Amniotic stem cell (primary cell): ENCODE measurements around the gene ERICH4.
"Not testable (repeated sequence)": the region's sequence is repeated elsewhere in the genome, so short reads cannot be mapped to it uniquely, and the experiment has no call there.

Source experiments
- DNase-seq: peaks from one replicate; lab custom pipeline; 2025; lab: John Stamatoyannopoulos, UW

ERICH4 gene, protein sequence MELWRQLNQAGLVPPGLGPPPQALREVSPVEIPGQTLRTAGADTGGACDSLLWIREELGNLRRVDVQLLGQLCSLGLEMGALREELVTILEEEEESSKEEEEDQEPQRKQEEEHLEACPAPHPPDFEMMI

DNA sequence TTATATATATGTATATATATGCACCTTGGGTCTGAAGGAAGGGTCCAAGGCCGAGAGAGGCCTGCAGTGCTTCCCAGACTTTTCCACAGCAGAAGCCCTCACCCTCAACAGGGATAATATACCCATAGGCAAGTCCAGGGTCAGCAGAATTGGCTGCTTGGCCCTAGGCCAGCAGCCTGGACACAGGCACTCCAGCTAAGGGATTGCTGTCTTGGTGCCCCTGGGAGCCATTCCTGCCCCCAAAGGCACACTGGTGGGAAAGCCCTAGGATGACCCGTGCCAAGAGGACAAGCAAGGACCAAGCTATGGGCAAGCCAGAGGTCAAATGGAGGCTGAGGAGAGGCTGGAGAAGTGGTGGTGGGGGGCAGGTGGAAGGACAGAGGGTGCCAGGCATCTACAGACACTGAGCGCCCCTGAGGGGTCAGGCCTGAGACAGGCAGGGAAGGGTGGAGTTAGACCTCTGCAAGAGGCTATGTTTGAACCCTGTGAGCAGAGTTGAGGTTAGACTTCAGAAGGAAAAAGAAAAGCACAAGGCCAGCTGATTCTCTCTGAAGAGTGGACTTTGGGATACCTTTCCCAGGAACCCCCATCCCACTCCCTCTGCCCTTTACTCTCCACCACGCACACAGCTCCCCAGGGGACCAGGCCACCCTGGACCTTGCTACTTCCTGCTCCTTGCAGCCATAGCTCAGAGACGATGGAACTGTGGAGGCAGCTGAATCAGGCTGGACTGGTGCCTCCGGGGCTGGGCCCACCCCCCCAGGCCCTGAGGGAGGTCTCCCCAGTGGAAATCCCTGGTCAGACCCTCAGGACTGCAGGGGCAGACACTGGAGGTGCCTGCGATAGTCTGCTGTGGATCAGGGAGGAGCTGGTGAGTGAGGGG is at the start of gene ERICH4:
TSS of gene ERICH4 (plus strand) at position 684 of the 883 bp plus-strand sequence. CDS start at position 698, 14 bp downstream.
- DNase-seq: no peak

DNA sequence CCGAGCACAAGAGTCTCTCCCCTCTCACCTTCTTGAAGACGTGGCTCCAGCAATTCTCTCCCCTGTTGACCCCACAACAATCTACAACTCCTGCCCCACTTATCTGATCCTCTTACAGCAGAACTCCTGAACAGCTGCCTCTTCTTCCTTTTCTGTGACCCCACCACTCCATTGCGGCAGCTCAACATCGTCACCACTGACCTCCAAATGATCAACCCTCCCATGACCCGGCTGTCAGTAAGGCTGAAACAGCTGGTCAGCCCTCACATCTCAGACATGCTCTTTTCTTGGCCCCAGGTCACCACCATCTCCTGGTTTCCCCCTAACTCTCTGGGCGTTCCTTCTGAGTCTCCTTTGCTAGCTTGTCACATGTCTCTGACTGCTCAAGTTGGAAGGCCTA is 47.6 kb upstream of the ERICH4 start:
- DNase-seq: no peak

DNA sequence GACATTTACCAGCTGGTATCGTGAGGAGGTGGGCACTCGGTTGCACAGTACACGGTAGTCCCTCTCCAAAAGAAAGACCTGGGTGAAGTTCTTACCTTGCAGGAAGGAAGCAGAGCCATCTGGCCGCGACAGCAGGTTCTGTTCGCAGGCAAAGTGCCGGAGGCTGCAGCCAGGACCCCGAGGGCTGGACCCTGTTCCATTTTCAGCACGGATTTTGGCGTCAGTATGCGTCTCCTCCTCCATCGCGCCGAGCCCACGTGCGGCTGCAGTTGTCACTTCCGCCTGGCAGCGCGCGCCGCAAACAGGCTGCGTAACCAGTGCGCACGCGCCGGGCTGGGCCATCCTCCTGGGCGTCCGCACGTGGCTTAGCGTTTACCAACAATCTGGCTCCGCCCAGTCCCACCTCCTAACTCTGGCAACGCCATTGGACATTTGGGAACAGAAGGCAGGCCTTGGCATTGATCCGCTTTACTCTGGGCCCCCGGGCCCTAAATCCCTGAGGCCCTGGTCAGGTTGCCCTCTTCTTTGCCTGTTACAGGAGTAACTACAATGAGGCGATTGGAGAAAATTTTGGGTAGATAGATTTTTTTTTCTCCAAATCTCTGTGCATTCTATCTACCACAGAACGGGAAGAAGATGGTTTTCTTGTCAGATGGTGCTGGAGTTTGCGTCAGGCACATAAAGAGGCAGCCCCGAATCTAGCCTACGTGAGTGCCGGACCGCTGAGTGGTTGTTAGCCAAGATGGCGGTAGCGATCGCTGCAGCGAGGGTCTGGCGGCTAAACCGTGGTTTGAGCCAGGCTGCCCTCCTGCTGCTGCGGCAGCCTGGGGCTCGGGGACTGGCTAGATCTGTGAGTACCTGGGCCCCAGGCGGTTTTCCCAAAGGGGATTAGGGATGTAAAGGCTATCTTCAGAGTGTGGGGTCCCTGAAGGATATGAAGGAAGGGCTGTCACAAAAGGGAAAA is 45.6 kb upstream of the ERICH4 start, which contains the start of the genes BCKDHA and EXOSC5:
TSS of gene BCKDHA (plus strand) at position 733 of the 964 bp plus-strand sequence. CDS start at position 743, 10 bp downstream.
TSS of gene EXOSC5 (minus strand) at position 274 of the 964 bp plus-strand sequence. CDS start at position 243, 31 bp downstream.
- DNase-seq: peak; percentile 99

DNA sequence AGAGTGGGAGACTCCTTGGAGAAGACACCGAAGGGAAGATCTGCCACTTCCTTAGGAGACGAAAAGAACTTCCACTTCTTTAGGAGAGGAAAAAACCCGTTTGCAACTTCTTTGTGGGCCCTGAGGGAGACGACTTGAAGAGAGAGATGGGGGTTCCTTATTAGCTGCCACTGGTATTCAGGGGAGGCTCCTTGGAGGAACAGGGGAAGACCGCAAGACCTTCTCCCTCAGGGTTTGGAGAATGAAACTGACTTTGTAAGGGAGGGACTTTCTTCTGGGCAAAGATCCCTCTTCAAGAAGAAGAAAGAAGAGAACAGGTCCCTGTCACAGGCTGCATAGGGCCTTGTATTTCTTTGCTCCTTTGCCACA is 44.9 kb upstream of the ERICH4 start:
- DNase-seq: no peak

DNA sequence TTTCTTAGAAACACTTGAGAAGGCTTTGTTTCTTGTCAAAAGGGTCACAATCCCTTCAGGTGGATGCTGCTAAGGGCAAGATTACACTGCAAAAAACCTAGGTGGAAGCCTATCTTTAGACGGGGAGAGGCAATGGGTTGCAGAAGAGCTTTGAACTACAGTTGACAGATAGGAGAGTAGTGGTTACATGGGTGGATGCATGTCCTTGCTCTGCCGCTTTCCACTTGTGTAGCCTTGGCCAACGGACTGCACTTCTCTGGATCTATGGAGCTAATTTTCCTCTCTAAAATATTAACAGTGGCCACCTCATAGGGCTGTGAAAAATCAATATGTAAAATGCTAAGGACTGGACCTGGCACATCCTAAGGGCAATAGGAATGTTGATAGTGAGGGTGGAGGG is 44.4 kb upstream of the ERICH4 start:
- no peak for DNase-seq

DNA sequence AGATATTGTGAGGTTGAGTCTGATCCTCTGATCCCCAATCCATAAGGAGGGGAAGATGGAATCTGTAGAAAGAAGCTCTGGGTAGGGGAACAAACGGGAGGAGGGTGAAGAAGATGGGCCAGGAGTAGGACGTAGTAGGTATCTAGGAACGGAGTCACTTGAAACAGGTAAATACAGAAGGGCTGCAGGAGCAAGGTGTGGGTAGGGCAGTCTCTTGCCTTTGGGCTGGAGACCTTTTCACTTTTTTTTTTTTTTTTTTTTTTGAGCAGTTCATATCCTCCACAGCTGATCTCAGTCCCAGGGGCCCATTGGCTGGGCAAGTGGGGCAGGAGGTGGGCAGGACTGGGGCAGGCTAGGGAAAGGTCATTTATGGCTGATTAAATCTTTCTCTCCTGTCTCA is 43.9 kb upstream of the ERICH4 start:
- DNase-seq: no peak

DNA sequence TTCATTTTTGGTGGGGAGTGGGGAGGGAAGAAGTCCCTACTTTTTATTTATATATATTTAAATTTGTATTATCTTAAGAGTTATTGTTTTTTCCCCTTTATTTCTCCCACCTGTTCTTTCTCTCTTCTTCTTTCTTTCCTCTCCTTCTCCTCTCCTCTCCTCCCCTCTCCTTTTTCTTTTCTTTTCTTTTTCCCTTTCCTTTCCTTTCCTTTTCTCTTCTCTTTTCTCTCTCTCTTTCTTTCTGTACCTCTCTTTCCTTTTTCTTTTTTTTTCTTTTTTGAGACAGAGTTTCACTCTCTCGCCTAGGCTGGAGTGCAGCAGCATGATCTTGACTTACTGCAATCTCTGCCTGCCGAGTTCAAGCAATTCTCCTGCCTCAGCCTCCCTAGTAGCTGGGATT is 43.4 kb upstream of the ERICH4 start:
- no peak for DNase-seq

DNA sequence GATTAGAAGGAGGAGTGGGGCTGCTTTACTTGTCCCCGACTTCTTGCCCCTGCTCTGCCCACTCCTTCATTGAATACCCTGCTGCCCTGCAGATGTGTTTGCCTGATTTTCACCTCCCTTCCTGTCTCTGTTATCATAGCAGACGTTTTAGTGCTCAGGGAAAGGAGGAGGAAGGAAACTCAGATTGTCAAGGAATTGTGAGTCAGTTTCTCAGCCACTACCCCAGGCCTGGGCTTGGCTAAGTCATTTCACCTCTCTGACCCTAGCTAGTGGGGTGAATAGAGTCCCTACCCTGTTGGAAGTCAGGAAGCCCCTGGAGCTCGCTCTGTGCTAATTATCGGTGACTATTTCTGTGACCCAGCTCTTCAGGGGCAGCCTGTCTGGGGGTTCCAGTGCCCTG is 41.5 kb upstream of the ERICH4 start:
- DNase-seq: no peak

DNA sequence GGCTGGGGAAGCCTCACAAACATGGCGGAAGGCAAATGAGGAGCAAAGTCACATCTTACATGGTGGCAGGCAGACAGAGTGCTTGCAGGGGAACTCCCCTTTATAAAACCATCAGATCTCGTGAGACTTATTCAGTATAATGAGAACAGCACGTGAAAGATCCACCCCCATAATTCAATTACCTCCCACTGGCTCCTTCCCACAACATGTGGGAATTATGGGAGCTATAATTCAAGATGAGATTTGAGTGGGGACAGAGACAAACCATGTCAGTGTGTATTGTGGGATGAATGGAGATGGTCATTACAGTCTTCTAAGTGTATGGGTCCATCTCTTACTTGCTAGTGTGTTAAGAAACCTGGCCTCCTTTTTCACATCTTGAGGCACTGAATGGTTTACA is 40.9 kb upstream of the ERICH4 start:
- no peak for DNase-seq

DNA sequence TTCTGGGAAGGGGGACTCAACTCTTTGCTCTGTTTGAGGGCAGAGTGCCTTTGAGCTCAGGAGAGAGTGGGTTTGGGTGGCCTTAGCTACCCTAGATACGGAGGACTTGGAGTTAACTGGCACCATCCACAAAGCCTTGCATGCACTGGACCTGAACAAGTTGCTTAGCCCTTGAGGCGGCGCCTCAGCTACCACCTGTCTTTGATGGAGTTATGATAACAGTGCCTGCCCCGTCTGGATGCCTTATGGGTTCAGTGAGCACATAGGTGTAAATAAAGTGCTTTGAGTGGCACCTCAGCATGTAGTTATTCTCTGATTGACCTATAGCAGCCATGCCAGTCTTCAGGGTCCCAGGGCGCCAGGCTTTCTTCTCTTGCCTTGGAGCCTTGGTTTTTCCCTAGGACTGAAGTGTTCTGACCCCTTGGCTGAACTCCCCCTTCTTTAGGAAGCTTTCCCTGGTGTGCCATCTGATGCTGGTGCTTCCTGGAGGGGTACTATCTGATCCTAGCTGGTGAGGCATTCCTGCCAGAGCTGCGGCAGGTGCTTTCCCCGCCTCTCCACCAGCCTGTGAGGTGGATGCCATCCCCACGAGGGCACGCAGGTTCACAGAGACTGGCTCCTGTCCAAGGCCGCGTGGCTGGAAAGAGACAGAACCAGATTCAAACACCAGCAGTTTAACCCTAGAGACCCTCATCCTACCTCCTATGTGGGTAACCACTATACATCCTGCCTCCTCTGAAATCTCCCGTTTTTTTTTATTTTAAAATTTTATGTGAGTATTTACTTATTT is 39.6 kb upstream of the ERICH4 start:
- DNase-seq: no peak

DNA sequence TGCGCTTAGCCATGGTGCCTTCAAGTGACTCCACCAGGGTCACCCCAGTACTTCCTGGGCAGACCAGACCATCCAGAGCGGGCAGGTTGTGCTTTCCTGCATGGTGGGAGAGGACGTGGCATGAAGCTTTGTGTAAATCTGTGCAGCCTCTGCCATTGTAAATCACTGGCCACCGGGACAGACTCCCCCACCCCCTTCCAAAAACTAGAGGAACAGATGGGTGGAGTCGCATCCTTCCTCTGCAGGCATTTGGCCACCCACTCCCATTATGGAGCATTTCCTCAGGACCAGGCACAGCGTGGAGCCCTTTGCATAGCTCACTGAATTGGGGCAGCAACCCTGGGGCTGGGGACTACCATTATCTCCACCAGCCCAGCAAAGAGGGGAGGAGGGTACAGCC is 37.2 kb upstream of the ERICH4 start:
- DNase-seq: no peak

DNA sequence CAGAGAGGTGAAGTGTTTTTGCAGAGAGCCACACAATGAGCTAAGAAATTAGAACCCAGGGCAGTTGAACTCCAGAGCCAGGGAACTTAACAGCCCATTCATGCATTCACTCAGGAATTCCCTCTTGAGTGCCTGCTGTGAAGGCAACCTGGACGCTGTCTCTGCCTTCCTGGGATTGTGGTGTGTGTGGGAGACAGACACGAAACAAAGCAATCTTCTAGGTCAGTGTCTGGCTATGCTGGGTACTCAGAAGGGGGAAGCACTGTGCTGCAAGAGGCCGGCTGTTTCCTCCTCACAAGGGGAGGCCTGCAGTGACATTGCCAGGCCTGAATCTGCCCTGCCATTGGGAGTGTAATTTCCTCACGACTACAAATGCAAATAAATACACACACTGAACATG is 35.7 kb upstream of the ERICH4 start:
- DNase-seq: no peak

DNA sequence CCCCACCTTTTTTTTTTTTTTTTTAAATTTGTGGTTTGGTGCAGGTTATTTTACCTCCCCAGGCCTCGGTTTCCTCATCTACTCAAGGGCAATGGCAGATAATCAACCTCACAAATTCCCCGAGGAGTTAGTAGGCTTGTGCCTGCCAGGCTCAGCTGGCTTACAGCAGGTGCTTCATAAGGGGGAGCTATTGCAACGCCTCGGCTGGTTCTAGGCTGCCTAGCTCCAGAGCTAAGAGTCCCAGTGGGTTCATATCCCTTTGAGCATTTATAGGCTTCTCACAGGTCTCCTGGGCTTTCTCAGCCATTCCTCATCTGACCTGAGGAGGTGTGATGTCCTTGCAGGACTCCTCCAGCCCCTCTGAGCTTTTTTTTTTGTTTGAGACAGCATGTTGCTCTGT is 34.7 kb upstream of the ERICH4 start:
- DNase-seq: no peak

DNA sequence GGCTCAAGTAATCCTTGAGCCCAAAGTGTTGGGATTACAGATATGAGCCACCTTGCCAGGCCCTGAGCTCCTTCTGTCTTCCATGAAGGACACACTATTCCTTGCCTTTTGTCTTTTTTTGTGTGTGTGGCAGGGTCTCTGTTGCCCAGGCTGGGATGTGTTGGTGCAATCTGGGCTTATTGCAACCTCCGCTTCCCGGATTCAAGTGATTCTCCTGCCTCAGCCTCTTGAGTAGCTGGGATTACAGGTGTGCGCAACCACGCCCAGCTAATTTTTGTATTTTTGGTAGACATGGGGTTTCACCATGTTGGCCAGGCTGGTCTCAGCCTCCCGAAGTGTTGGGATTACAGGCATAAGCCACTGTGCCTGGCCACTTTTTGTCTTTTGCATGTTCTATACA is 34.1 kb upstream of the ERICH4 start:
- not testable (repeated sequence) for DNase-seq

DNA sequence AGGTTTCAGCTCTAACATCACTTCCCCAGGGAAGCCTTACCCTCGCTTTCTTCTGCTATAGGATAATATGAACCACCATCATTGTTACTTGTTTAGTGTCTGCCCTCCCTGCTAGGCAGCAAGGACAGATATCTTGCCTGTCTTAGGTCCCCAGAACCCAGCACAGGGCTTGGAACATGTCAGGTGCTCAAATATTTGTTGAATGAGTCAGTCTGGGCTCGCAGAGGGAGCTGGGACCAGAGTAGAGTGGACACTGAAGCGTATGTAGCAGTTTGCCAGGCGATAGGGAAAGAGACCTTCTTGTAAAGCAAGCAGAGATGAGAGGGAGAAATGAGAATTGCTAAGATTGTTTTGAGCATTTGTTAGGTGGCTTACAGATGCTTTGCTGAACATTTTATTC is 33.7 kb upstream of the ERICH4 start:
- DNase-seq: no peak

DNA sequence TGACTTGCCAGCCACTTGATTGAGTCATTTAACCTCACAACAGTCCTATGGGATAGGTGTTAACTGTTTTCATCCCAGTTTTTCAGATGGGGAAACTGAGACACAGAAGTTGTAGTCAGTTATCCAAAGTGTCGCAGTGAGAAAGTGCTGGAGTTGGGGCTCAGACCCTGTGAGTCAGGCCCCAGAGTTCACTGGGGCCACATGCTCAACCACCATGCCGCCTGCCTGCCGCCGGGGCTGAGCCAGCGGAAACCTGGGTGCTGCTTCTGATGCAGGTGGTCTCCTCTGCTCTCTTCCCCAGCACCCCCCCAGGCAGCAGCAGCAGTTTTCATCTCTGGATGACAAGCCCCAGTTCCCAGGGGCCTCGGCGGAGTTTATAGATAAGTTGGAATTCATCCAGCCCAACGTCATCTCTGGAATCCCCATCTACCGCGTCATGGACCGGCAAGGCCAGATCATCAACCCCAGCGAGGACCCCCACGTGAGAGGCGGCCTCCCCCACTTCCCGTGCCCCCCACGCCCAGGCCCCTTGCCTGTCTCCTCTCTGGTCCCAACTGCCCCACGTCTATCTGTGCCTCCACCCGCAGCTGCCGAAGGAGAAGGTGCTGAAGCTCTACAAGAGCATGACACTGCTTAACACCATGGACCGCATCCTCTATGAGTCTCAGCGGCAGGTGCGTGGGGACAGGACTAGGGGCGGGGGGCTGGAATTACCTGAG is 32.5 kb upstream of the ERICH4 start:
- DNase-seq: no peak

DNA sequence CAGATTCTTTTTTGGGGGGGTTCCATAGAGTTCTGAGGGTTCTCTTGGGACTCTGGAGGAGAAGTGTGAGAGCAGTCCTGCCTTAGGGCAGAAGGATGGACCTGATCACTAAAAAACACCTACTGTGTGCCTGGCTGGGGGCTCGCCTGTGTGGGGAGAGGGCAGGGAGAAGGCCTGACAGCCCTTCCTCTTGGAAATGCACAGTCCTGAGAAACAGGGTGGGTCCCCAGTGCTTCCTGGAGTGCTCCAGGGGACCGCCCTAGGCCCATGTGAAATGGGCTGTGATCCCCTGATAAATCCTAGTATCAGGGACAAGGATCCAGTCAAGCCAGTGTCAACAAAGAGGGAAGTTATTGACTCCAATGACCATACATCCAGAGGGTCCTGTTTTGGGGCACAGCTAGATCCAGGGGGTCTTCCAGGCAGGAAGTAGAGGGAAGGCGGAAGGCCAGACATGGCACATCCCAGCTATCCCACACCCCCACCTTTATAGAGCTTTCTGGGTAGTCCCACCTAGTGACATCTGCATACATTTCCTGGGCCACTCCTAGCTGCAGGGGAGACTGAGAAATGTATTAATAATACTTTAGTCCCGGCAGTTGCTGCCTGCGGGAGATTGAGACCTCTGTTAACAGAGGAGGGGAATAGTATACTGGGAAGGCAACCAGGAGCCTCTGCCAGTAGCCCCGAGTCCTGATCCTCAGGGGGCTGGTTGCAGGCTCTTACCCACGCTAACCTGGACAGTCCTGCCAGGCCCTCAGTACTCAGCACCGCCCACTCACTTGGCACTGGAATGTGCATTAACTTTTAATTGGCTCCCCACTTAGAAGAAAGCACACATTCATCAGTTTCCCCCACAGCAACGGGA is 31.6 kb upstream of the ERICH4 start:
- no peak for DNase-seq

DNA sequence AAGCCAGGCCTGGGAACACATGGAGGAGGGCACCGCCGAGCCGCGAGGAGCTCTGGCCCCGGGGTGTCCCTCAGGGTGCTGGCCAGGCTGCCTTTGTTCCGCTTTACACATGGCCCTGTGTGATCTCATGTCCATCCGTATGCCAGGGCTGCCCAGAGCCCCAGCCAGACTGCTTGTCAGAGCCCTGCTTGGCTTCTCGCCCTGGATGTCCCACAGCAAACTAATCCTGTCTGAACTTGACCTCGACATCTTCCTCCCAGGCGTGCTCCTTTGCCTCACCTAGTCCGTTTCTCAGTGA is 31.0 kb upstream of the ERICH4 start:
- DNase-seq: no peak

DNA sequence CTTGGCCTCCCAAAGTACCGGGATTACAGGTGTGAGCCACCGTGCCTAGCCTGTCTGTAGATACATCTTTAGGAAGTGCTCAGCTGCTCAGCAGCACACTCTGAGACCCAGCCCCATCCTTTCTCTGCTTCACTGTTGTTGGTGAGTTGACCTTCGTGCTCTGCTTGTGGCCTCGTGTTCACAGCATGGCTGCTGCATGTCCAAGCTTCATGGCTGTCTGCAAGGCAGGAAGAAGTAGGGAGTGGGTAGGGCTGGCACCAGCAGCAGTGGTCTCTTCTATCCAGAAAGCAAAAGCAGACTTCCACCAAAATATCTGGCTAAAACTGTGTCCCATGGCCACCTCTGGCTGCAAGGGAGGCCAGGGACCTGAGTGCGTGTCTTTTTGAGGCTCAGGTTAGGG is 30.0 kb upstream of the ERICH4 start:
- no peak for DNase-seq

DNA sequence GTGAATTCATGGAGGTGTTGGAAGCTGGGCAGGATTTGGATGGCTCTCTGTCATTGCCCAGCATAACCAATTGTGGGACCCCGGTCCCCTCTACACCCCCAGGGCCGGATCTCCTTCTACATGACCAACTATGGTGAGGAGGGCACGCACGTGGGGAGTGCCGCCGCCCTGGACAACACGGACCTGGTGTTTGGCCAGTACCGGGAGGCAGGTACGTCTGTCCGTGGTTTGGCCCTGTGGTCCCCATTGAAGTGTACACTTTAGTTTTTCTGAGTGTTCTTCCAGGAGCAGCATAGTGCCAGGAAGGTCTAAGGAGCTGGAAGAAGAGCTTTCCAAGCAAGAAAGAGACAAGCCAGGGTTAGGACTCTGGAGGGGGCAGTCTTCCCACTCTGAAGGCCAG is 29.0 kb upstream of the ERICH4 start:
- no peak for DNase-seq
